HK-2 (cell line): Measurements from ENCODE around the gene RECQL5.

Source experiments
- DNase-seq: peaks from one replicate; pipeline ENCODE4 v3.0.0-alpha.2; 2018; ENCODE audit not compliant: unreplicated experiment

Gene RECQL5

DNA sequence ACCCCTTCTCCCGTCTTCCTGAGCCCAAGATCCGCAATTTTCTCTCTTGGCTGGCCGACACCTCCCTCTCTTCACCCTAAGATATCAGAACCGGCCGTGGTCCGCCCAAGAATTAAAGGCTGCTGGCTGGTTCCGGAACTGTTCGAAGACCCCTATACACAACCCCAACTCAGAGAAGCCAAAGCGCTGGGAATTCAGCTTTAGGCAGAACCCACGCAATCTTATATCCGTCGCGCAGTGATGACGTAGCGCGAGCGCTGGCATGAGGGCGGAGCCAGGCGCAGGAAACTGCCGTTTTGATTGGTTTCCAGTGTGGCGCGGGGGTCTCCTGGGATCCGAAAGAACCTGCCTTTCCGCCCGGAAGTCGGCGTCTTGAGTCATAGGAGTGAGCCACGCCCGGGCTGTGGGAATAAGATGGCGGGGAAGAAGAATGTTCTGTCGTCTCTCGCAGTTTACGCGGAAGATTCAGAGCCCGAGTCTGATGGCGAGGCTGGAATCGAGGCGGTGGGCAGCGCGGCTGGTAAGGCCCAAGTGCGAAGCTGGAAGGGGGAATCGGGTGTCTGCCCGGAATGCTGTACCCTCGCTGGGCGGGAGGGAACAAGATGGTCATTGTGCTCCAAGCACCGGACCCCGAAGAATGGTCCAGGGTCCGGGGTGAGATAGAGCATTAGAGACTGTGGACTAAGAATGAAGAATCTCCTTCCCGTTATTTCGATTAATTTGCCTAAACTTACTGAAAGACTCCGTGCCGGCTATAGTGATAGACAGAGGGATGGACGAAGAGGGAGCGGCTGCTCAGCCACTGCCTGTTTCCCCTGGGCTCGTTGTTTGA lies at the start of gene RECQL5, which contains the start of gene SAP30BP:
Gene RECQL5 (minus strand): TSS at position 196 of the 832 bp plus-strand sequence. CDS start 597 bp downstream, outside the sequence.
Gene SAP30BP (plus strand): TSS at position 380 of the 832 bp plus-strand sequence. CDS start 35 bp downstream, at position 415.
- peak; percentile 98 for DNase-seq

DNA sequence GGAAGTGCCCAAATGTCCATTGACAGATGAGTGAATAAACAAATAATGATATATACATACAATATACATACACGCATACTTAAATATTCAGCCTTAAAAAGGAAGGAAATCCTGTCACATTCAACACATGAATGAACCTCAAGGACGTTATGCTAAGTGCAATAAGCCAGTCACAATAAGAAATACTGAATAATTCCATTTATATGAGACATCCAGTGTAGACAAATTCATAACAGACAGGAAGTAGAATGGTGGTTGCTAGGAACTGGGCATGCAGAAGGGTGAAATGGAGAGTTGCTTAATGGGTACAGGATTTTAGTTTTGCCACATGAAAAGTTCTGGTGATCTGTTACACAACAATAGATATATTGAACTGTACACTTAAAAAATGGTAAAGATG lies 45.5 kb upstream of the RECQL5 start:
- no peak for DNase-seq

DNA sequence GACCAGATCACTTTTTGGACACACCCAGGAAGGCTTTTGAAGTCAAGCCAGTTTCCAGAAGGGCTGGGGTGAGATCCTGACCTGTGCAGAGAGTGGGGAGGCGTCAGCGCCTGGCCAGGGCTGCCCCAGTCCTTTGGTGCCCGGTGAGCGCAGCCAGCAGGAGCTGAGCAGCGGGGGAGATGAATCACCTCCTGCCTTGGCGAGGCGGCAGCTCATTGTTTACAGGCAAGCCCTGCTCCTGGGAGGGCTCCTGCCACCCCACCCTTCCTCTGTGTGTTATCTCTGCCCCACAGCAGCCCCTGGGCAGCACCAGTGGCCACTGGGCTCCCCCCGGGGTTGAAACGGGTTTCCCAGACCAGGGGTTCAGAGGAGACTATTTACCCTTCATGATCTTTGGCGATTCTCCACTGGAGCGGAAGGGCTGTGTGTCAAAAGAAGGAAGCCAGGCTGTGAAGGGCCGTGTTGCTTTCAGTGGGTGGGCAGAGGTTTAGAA lies 40.2 kb upstream of the RECQL5 start:
- no peak for DNase-seq

DNA sequence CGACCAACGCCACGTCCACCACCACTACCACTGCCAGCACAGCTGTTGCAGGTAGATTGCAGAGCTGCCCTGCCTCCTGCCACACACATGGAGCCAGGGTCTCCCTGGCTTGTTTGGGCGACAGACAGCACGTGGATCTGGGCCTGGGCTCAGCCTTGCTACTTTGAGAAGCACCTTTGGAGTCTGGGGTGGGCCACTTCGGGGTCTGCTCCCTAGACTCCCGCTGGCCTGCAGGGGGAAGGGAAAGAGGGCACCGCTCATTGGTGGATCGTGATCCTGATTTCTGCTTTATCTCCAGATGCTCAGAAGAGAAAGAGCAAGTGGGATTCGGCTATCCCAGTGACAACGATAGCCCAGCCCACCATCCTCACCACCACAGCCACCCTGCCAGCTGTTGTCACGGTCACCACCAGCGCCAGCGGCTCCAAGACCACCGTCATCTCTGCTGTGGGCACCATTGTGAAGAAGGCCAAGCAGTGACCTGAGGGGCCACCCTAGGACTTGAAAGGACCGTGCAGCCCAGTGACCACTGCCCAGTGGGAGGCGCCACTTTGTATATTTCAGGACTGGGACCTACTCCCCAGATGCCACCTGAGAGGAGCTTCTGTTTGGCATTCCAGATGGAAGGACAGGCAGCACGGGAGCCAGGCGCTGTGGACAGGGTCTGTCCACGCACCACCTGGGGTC lies 39.2 kb upstream of the RECQL5 start:
- no peak for DNase-seq

DNA sequence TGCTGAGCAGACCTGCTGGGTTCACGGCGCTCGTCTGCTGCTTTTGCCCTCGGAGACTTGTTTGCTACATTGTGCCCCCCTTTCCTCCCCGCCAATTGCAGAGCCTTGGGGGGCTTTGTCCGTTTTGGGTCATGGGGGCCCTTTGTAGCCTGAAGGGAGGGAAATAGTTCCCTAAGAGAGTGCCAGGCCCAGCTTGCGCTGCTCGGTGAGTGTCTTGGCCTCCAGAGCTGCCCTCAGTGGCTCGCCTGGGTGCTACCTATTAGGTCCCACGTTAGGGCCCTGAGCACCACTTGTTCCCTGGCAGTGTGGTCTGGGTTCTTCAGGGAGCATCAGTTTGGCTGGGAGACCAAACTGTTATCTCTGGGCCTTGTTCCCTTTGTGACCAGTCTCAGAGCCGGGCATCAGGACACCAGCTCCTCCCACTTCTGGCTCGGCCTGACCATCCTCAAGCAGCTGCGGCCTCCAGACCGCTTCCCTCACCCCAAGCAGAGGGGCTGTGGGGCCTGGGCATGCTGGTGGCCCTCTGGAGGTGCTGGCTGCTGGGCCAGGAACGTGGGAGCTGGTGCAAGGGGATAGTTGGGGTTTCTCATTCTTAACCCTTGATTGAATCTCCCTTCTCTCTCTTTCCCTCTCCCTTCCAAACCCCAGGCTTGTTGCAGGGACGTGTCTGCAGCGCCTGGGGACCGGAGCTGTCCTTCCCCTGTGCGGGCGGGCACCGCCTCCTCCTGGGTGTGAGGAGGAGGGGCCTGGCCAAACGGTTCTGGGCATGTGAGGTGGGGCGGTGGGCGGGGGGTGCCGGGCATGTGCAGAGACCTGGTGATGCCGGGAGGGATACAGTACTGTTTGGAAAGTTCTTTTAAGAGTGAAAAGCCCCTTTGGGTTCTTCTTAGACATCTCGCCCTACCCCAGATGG lies 38.3 kb upstream of the RECQL5 start:
- no peak for DNase-seq

DNA sequence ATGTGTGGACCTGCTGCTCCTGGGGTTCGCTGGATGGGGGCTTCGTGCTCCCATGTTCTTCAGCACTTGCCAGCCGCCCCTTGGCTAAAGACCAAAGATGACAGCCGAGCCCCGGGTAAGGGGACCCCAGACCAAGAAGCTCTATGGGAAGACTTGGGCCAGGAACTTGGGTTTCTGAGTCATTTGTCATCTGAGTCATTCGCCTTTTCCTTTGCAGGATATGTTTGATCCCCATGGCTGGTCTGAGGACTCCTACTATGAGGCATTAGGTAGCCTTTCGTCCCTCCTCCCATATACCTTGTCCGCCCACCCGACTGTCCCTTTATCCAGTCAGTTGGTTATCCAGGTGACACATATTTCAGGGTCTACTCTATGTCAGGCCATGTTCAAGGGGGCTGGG lies 36.6 kb upstream of the RECQL5 start:
- DNase-seq, result no peak

DNA sequence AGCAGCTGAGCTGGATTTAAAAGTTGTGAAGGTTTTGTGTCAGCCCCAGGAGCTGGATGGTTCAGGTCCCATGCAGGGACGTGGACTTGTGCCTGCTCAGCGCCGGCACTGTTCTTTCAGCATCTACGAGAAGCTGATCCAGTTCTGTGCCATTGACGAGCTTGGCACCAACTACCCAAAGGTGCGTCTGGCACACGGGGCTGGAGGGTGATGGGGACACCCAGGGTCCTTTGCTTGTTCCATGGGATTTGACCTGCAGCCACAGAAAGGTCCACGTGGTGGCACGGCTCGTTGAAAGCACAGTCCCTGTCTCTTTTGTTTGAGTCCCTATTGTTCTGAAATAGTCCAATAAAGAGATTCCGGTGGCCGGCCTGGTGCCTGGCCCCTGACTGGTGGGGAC lies 36.2 kb upstream of the RECQL5 start:
- no peak for DNase-seq

DNA sequence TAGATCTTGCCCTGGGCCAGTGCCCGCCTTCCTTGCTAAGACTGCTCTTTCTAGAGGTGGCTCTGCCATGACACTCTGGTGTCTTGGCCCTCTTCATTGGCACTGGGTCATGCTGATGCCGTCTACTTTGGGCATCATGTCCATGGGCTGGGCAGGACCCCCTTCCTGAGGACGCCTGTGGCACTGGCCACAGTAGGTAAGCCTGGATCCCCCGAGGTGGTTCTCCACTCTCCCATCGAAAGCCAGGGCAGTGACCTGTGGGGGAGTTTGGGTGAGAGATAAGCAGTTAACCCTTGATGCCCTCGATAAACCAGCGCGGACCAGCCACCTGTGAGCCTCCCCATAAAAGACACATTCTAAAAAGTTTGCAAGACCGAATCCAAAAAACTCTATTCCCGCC lies 34.3 kb upstream of the RECQL5 start:
- no peak for DNase-seq

DNA sequence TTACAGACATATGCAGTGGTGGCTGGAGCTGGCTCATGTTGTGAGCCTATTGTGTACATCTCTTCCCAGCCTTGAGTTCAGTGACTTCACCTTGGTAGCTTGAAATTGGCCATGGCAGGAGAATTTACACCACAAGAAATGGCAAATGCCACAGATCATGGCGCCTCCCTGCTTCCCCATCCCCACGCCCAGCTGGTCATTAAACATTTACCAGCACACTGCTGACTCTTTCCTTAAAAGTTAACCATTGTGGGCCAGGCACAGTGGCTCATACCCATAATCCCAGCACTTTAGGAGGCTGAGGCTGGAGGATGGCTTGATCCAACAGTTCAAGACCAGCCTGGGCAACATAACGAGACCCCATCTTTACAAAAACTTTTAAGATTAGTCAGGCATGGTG lies 31.7 kb upstream of the RECQL5 start:
- no peak for DNase-seq

DNA sequence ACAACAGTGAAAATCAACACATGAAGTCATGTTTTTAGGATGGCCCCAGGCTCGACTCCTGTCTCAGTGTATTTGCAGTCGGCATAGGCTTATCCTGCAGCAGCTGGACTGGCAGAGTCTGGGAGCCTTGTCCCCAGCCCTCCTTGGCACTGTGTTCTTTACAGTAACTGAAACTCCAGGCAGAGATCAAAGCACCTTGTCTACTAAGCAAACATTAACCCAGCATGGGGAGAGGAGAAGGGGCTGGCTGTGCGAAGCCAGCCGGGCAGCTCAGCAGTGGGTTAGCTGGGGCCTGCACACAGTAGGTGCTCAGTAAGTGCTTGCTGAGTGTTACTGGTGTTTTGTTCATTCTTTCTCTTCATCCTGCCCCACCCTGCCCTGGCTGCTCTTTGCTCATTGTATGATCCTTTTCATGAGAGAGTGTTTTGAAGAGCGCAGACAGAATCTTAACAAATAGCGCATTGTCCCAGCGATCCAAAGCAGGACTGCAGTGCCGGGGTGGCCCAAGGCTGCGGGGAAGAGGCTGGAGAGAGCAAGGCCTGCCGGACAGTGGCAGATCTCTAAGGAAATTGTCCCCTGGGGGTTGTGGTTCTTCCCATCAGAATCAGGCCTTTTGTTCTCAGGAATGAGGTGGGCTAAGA lies 30.8 kb upstream of the RECQL5 start:
- no peak for DNase-seq

DNA sequence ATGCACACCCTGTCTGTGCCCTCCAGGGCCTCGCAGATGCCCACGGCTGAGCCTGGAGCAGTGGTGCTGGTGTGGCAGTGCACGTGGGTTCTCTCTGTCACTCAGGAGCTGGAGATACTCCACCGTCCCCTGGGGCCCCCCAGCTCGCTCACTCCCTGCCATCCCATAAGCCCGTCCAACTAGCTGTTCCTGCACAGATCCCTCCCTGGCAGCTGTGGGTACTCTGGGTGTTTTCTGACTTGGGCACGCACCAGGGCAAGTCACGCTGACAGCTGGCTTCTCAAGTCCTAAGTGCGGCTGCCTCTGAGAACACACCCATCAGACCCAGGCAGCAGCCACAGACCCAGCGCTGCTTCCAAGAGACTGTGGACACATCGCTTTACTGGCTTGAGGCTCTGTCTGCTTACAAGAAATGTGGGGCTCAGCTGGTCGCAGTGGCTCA lies 28.9 kb upstream of the RECQL5 start:
- no peak for DNase-seq

DNA sequence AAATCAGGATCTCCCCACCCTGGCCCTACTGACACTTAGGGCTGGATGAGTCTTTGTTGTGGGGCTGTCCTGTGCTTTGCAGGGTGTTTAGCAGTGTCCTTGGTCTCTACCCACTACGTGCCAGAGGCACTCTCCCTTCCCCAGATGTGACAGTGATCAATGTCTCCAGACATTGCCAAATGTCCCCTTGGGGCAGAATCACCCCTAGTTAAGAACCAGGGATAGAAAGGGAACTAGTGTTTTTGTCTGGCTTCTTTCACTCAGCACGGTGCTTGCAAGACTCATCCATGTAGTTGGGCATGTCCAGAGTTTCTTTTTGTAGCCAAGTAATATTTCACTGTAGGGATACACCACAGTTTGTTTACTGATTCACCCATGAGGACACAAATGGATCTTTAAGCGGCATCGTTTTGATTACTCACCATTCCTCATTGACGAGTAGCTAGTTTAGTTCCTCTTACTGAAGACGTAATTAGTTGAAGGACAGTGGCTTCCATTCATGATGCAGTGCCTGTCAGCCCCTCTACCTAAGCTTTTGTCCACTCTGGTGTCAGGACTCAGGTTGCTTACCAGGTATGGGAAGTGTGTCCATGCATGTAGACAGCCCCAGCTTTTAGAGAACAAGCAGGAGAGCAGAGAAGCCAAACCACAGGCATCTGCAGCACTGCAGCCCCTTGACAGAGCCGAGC lies 28.3 kb upstream of the RECQL5 start:
- DNase-seq, result no peak

DNA sequence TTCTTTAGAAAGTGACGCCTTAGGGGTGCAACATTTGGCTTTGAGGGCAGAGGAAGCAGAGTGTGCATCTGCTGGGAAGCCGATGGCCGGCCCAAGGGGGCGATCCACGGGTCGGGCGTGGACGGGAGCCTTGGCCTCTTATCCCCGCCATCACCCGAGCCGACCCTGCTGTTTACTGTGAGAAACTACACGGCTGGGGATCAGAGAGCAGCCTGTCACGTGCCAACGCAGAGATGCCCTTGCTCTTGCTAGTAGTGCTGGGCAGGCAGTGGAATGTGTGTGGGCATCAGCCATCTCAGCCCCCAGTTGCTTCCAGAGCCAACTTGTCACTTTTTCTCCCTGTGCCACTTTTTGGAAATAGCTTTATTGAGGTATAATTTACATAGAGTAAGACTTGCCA lies 27.6 kb upstream of the RECQL5 start:
- no peak for DNase-seq

DNA sequence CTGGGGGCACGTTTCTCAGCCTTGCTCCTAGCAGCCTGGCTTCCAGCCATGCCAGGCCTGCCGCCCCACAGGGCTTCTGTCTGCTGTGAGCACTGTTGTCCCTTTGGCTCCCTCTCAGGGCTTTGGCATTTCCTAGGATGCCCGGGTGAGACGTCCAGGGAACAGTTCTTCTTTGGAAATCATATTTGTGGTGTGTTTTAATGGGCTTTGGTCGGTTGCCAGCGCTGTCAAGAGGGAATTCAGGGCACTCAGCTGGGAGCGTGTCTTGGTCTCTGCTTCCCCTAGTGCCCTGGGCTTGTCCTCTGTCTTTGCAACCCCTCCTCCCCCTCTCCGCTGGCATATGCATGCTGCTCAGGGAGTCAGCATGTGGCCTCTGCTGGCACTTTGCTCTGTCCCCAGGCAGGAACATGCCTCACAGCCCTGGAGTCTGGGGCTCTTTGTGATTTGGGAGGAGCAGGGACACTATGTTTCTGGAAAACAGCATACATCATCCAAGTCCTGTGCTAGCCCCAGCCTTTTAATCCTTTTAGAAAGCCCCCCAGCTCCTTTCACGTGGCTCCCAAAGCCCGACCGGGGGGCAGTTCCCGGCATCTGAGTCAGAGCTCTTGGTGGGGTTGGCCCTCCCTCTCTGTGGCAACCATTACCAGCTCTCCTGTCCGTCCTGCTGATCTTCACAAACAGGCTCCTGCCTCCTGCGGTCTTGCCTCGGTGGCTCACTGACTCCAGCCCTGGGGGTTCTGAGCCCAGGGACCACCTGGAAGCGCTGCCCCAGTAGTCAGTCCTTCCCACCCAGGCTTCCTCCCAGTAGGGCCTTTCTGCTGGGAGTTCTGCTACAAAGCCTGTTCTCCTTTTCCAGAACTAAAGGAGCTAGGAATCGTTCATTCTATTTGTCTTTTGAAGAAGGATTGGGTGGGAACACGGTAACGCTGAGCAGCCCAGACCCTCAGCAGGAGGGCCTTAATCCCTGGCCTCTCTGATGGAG lies 26.8 kb upstream of the RECQL5 start:
- peak; percentile 88 for DNase-seq

DNA sequence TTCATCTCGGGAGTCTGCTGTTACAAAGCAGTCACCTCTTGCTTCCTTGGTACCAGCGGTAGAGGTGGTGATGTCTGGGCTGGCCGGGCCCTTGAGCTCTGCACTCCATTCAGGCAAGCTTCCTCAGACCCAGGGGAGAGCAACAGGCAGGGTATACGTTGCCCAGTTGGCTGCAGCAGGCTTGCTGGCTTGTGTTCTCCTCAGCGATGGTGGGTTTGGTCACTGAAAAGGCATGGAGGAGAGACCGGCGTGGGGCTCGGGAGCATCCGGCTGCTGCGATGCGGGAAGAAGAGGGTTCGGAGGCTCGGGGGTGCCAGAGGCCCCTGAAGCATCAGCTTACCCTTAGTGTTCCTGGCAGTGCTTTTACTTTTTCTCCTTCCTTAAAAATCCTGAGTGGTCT lies 26.0 kb upstream of the RECQL5 start:
- DNase-seq, result no peak

DNA sequence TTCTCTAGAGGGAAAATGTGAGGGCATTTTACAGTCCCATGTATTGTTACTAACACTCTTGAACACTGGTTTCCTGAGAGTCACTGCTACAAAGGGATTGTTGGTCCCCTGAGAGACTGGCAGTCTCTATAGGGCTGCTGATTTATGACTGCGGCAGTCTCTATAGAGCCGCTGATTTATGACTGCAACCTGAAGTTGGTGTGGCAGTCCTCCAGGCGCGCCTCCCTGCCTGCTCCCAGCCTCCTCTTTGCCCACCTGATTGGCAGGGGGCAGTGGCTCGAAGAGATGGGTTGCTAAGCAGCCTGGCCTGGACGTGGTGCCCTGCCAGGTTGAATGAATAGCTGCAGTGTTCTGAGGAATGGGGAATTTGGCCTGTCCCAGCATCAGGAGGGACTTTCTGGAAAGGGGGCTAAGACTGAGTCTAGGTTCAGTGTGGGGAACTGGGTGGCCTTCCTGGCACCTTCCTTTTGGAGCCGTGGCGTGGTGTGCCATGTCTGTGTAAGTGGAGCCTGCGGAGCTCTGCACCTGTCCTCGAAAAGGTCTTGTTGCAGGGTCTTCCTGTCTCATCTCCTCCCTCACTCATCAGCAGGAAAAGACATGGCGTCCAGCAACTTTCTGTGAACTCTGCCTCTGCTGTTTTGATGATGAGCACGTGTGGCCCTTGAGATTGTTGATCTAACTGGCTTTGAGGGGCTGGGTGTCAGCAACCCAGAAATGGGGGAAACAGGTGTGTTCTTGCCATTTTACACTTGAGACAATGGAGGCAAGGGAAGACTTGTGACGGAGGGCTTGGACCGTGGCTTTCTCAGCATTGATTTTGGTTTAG lies 25.1 kb upstream of the RECQL5 start:
- DNase-seq, result no peak

DNA sequence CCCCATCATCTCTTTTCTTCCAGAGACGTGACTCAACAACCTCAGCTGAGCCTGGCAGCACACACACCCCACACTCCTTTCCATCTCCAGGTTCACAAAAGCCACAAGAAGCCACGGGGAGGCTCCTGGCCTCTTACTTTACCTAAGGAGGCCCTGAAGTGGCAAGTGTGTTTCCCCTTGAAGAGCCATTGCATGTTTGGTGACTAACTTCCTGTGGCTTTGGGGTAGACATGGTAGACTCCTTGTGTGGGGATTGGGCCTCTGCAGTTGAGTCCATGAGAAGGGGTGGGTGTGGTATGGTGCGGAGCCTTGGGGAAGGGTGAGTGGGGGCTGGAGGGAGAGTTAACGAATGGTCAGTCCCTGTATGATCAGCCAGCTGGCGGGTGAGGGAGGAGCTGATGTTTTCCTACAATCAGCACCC lies 24.4 kb upstream of the RECQL5 start:
- peak; percentile 89 for DNase-seq

DNA sequence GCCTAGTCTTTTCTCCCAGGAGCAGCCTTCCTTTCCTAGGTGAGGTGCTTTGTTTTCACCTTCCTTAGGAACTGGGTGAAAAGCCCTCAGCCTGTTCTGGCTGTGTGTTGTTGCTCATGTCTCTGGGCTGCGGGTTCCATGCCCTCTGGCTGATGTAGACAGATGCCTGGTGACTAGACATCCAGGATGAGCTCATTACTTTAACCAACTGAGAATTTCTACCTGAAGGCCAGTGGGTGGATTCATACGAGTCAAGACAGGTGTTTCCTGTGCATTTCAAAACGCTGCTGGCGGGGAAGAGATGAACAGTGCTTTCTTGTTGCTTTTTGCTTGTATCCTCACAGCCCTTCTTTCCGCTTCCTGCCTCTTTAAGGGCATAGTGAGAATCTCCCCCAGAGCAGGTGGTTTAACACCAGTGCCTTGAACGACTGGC lies 22.5 kb upstream of the RECQL5 start:
- no peak for DNase-seq
